Measurements from ENCODE around the gene TMEM81. TPM values are rescaled to one million over a fixed set of nuclear protein-coding genes. Genes with fewer than 3 reads are reported as not detected.

TMEM81 gene
- total and polyA plus RNA-seq, 10 of the 15 experiments (the other 5 are each of a cell fraction or from before 2014, with no cell fraction given): 0.62 to 2.2 (median 1.1) TPM

- no TSS peak for BruUV-seq (replicated peaks)
- H3K9ac ChIP-seq (ENCODE audit: control insufficient read depth, insufficient read depth, low read length): no peak overlapping the region
- CTCF ChIA-PET: interaction anchor here (1.2 to 2.1 kb wide), 3 partner anchors 8 to 30 kb away, joined by 3 to 8 read pairs (median 6); no protein-coding TSS in a partner anchor
- 91% methylated on average over 4 of the region's 4 CpGs for WGBS (ENCODE audit: insufficient coverage, insufficient replicate concordance, low lambda C conversion rate, missing lambda C conversion rate)
- no peaks in the 10 kb centered on the region for H3K9me3 ChIP-seq (replicated peaks; ENCODE audit: control insufficient read depth, insufficient read depth, low read length)
- RAD21 ChIA-PET (ENCODE audit: unreplicated experiment): interaction anchor here (1.0 to 1.1 kb wide), 2 partner anchors 30 to 51 kb away, joined by 3 read pairs; no protein-coding TSS in a partner anchor
- no peak overlapping the region for H2AFZ ChIP-seq (ENCODE audit: control insufficient read depth, low read depth, low read length)
- TF ChIP-seq TAF1 (IDR thresholded peaks at IDR 0.05; ENCODE audit: borderline replicate concordance, low read depth, low read length): no peak
- DNase-seq (ENCODE audit: low read depth, low spot score) (no peak), FAIRE-seq (no peak), ATAC-seq (no peak)
- intact Hi-C loops (cut with micrococcal nuclease; ENCODE audit: unreplicated experiment) (no loop called here), in situ Hi-C loops (cut with MboI) (no loop called here)
- no peak overlapping the region for H3K27ac ChIP-seq (ENCODE audit: control insufficient read depth, insufficient read depth)
- H3K36me3 ChIP-seq (ENCODE audit: control insufficient read depth in 2 of 2, insufficient read depth in 2 of 2, low read length in 1 of 2): peaks cover 3 to 8% of the 10 kb centered on the region in 2 experiments; a peak in 2 of 4 replicates
- SMC1A ChIA-PET (ENCODE audit: uncharacterized antibody, unreplicated experiment): interaction anchor here (1.3 to 1.6 kb wide), 2 partner anchors 50 to 163 kb away, joined by 4 read pairs; no protein-coding TSS in a partner anchor
- no peaks in the 10 kb centered on the region for H3K27me3 ChIP-seq (replicated peaks in 1 of 2; ENCODE audit: control insufficient read depth in 2 of 2, insufficient read depth in 2 of 2, low read length in 1 of 2)
- H3K4me2 ChIP-seq (ENCODE audit: control insufficient read depth, insufficient read depth): no peak overlapping the region
- POLR2A ChIA-PET: interaction anchor here (0.9 kb wide), 1 partner anchor 9 kb away, joined by 3 read pairs; no protein-coding TSS in a partner anchor
- H3K4me3 ChIP-seq: no peak overlapping the region
- H4K20me1 ChIP-seq (ENCODE audit: control insufficient read depth, insufficient read depth): no peaks in the 10 kb centered on the region
- H3K4me1 ChIP-seq (ENCODE audit: control insufficient read depth, insufficient read depth, low read length): no peaks in the 10 kb centered on the region
- no peaks in the 10 kb centered on the region for H3K79me2 ChIP-seq (ENCODE audit: control insufficient read depth, insufficient read depth, low read length)
Measured at GRCh38 chr1:205091043-205091740, 6.9 kb upstream of the TMEM81 start.

GRCh38 chr1:205088341-205088740 lies 4.1 kb upstream of the TMEM81 start:
- Histone ChIP-seq H3K36me3 (ENCODE audit: control insufficient read depth in 2 of 2, insufficient read depth in 2 of 2, low read length in 1 of 2) (peaks cover 4 to 5% of the 10 kb centered on the region in 2 experiments; a peak in 3 of 4 replicates), H3K9ac (ENCODE audit: control insufficient read depth, insufficient read depth, low read length) (no peak overlapping the region), H3K4me1 (ENCODE audit: control insufficient read depth, insufficient read depth, low read length) (no peaks in the 10 kb centered on the region), H3K4me2 (ENCODE audit: control insufficient read depth, insufficient read depth) (no peak overlapping the region), H2AFZ (ENCODE audit: control insufficient read depth, low read depth, low read length) (no peak overlapping the region), H3K79me2 (ENCODE audit: control insufficient read depth, insufficient read depth, low read length) (no peaks in the 10 kb centered on the region), H3K27ac (ENCODE audit: control insufficient read depth, insufficient read depth) (no peak overlapping the region), H3K27me3 (replicated peaks in 1 of 2; ENCODE audit: control insufficient read depth in 2 of 2, insufficient read depth in 2 of 2, low read length in 1 of 2) (no peaks in the 10 kb centered on the region), H3K4me3 (no peak overlapping the region), H4K20me1 (ENCODE audit: control insufficient read depth, insufficient read depth) (no peaks in the 10 kb centered on the region), H3K9me3 (replicated peaks; ENCODE audit: control insufficient read depth, insufficient read depth, low read length) (no peaks in the 10 kb centered on the region)
- DNase-seq (ENCODE audit: low read depth, low spot score): no peak
- intact Hi-C loops (cut with micrococcal nuclease; ENCODE audit: unreplicated experiment) (no loop called here), in situ Hi-C loops (cut with MboI) (no loop called here)
- no peak for FAIRE-seq
- ChIA-PET SMC1A (ENCODE audit: uncharacterized antibody, unreplicated experiment) (interaction anchor here (0.6 to 1.4 kb wide), 5 partner anchors 11 to 165 kb away, joined by 3 to 4 read pairs (median 3); no protein-coding TSS in a partner anchor), CTCF (interaction anchor here (1.2 kb wide), 1 partner anchor 27 kb away, joined by 8 read pairs; no protein-coding TSS in a partner anchor), RAD21 (ENCODE audit: unreplicated experiment) (no interaction called here), POLR2A (no interaction called here)
- no TSS peak for BruUV-seq (replicated peaks)
- no peak for TF ChIP-seq SUZ12 (IDR thresholded peaks at IDR 0.05; ENCODE audit: unreplicated experiment)
- no peak for TF ChIP-seq CTCF (IDR thresholded peaks at IDR 0.05 in 2 of 3, conservative IDR thresholded peaks at IDR 0.05 in 1 of 3; ENCODE audit: control insufficient read depth in 2 of 3, extremely low read depth in 1 of 3, insufficient read depth in 1 of 3, low read depth in 3 of 3, low read length in 3 of 3)
- no peak for TF ChIP-seq NFXL1 (IDR thresholded peaks at IDR 0.05; ENCODE audit: borderline replicate concordance)
- no peak for TF ChIP-seq ZBTB33 (IDR thresholded peaks at IDR 0.05)
- no peak for TF ChIP-seq ZBTB4 (CRISPR knock-in tag; IDR thresholded peaks at IDR 0.05)
- no peak for TF ChIP-seq KDM1A (IDR thresholded peaks at IDR 0.05; ENCODE audit: borderline replicate concordance)
- TF ChIP-seq CBFB (IDR thresholded peaks at IDR 0.05; ENCODE audit: low read depth): no peak
- 96% methylated on average over 3 of the region's 3 CpGs for WGBS (ENCODE audit: insufficient coverage, insufficient replicate concordance, low lambda C conversion rate, missing lambda C conversion rate)
- no peak for ATAC-seq

Measured in GM12878 (cell line).